NCI-H2196 treated with DMSO at 0.1 percent for 48 hours (cell line): ENCODE results near the gene FCER1A.
"Not testable (repeated sequence)": the region's sequence is repeated elsewhere in the genome, so short reads cannot be mapped to it uniquely, and the experiment has no call there.

ENCODE experiments used
- DNase-seq: peaks from one replicate; lab custom pipeline; 2025; ENCODE audit not compliant: unreplicated experiment; lab: John Stamatoyannopoulos, UW

The FCER1A gene

GRCh38 chr1:159349374-159349773 lies 47.2 kb downstream of the FCER1A start:
- DNase-seq: not testable (repeated sequence)

- no peak for DNase-seq
These were observed 50.3 kb downstream of the FCER1A start for GRCh38 chr1:159352436-159352835.
